Measurements from ENCODE around the gene CDHR2.

DNA sequence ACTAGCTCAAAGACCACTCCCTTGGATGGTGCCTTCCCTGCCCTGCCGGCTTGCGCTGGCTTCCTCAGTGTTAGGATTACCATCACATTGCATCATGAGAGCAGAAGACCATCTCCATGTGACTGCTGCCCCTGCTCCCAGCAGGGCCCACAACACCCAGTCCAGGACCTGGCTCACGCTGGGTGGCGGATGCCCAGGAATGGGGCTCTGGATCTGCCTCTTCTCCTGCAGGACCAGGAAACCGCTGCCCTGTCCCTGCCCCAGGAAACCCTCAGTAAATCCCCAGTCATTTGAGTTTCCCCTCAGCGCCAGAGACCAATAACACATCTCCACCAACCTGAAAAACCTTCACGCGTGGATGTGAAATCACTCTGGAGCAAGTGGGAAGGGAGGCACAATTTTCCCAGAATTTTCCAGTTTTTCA is 8.7 kb upstream of the CDHR2 start:
- TF ChIP-seq POLR2A (IDR thresholded peaks at IDR 0.05), result no peak
- TF ChIP-seq, protein P1, sequence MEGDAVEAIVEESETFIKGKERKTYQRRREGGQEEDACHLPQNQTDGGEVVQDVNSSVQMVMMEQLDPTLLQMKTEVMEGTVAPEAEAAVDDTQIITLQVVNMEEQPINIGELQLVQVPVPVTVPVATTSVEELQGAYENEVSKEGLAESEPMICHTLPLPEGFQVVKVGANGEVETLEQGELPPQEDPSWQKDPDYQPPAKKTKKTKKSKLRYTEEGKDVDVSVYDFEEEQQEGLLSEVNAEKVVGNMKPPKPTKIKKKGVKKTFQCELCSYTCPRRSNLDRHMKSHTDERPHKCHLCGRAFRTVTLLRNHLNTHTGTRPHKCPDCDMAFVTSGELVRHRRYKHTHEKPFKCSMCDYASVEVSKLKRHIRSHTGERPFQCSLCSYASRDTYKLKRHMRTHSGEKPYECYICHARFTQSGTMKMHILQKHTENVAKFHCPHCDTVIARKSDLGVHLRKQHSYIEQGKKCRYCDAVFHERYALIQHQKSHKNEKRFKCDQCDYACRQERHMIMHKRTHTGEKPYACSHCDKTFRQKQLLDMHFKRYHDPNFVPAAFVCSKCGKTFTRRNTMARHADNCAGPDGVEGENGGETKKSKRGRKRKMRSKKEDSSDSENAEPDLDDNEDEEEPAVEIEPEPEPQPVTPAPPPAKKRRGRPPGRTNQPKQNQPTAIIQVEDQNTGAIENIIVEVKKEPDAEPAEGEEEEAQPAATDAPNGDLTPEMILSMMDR (IDR thresholded peaks at IDR 0.05), result no peak

All from testis (tissue), 2 donors.